SW 1271 (cell line): ENCODE measurements around the gene CFAP69.
A peak's percentile ranks its signal among the peaks of the same experiment; 100 is the strongest.
"Not testable (repeated sequence)": the region's sequence is repeated elsewhere in the genome, so short reads cannot be mapped to it uniquely, and the experiment has no call there.

Experiments used
- DNase-seq, 2 experiments: peaks; one replicate each; lab custom pipeline; 2025; lab: John Stamatoyannopoulos, UW

Gene CFAP69

GRCh38 chr7:90345595-90346335, 100.8 kb downstream of the CFAP69 start:
- no peak for DNase-seq

GRCh38 chr7:90346336-90347125, 101.6 kb downstream of the CFAP69 start, which contains the start of gene GTPBP10:
GTPBP10 (plus strand) TSS chr7:90346716; CDS start chr7:90346742, 26 bp downstream.
- DNase-seq, result peak; percentile 80 to 92

- DNase-seq, result no peak
These were observed 102.8 kb downstream of the CFAP69 start for GRCh38 chr7:90347759-90348158.

DNA sequence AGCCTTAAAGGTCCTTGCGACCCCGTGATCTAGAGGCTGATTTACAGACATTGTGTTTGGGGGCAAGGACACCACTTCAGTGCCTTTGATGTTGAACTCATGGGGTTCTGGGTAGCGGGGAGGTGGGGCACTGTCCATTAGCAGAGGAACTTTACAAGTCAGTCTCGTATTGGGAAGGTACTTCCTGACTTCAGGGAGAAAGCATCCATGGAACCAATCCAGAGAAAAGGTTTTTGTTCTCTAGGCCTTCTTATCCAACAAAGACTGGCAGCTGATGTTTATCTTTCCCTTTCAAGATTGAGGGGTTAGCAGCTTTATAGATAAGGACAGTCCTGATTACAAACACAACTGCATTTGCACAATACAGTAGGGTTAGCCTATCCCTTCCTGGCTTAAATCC, 104.3 kb downstream of the CFAP69 start:
- no peak for DNase-seq

GRCh38 chr7:90350032-90350431, 105.1 kb downstream of the CFAP69 start:
- DNase-seq, result not testable (repeated sequence)

GRCh38 chr7:90351987-90352386, 107.0 kb downstream of the CFAP69 start:
- no peak for DNase-seq
